ENCODE data around the gene STH.
"Not testable (repeated sequence)": the region's sequence is repeated elsewhere in the genome, so short reads cannot be mapped to it uniquely, and the experiment has no call there.

The STH gene

DNA sequence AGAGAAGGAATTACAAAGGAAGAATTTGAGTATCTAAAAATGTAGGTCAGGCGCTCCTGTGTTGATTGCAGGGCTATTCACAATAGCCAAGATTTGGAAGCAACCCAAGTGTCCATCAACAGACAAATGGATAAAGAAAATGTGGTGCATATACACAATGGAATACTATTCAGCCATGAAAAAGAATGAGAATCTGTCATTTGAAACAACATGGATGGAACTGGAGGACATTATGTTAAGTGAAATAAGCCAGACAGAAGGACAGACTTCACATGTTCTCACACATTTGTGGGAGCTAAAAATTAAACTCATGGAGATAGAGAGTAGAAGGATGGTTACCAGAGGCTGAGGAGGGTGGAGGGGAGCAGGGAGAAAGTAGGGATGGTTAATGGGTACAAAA is 7.0 kb downstream of the STH start:
- DNase-seq (ENCODE audit: low spot score), result not testable (repeated sequence)

DNA sequence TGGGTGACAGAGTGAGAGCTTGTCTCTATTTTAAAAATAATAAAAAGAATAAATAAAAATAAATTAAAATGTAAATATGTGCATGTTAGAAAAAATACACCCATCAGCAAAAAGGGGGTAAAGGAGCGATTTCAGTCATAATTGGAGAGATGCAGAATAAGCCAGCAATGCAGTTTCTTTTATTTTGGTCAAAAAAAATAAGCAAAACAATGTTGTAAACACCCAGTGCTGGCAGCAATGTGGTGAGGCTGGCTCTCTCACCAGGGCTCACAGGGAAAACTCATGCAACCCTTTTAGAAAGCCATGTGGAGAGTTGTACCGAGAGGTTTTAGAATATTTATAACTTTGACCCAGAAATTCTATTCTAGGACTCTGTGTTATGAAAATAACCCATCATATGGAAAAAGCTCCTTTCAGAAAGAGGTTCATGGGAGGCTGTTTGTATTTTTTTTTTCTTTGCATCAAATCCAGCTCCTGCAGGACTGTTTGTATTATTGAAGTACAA is 8.5 kb downstream of the STH start:
- no peak for DNase-seq (ENCODE audit: low spot score)

DNA sequence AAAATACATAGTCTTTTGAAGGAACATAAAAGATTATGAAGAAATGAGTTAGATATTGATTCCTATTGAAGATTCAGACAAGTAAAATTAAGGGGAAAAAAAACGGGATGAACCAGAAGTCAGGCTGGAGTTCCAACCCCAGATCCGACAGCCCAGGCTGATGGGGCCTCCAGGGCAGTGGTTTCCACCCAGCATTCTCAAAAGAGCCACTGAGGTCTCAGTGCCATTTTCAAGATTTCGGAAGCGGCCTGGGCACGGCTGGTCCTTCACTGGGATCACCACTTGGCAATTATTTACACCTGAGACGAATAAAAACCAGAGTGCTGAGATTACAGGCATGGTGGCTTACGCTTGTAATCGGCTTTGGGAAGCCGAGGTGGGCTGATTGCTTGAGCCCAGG is 9.5 kb downstream of the STH start:
- DNase-seq (ENCODE audit: low spot score), result no peak

DNA sequence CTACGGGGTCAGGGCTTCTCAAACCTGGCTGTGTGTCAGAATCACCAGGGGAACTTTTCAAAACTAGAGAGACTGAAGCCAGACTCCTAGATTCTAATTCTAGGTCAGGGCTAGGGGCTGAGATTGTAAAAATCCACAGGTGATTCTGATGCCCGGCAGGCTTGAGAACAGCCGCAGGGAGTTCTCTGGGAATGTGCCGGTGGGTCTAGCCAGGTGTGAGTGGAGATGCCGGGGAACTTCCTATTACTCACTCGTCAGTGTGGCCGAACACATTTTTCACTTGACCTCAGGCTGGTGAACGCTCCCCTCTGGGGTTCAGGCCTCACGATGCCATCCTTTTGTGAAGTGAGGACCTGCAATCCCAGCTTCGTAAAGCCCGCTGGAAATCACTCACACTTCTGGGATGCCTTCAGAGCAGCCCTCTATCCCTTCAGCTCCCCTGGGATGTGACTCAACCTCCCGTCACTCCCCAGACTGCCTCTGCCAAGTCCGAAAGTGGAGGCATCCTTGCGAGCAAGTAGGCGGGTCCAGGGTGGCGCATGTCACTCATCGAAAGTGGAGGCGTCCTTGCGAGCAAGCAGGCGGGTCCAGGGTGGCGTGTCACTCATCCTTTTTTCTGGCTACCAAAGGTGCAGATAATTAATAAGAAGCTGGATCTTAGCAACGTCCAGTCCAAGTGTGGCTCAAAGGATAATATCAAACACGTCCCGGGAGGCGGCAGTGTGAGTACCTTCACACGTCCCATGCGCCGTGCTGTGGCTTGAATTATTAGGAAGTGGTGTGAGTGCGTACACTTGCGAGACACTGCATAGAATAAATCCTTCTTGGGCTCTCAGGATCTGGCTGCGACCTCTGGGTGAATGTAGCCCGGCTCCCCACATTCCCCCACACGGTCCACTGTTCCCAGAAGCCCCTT is 10.9 kb downstream of the STH start:
- no peak for DNase-seq (ENCODE audit: low spot score)

DNA sequence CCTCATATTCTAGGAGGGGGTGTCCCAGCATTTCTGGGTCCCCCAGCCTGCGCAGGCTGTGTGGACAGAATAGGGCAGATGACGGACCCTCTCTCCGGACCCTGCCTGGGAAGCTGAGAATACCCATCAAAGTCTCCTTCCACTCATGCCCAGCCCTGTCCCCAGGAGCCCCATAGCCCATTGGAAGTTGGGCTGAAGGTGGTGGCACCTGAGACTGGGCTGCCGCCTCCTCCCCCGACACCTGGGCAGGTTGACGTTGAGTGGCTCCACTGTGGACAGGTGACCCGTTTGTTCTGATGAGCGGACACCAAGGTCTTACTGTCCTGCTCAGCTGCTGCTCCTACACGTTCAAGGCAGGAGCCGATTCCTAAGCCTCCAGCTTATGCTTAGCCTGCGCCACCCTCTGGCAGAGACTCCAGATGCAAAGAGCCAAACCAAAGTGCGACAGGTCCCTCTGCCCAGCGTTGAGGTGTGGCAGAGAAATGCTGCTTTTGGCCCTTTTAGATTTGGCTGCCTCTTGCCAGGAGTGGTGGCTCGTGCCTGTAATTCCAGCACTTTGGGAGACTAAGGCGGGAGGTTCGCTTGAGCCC is 11.6 kb downstream of the STH start:
- no peak for DNase-seq (ENCODE audit: low spot score)

DNA sequence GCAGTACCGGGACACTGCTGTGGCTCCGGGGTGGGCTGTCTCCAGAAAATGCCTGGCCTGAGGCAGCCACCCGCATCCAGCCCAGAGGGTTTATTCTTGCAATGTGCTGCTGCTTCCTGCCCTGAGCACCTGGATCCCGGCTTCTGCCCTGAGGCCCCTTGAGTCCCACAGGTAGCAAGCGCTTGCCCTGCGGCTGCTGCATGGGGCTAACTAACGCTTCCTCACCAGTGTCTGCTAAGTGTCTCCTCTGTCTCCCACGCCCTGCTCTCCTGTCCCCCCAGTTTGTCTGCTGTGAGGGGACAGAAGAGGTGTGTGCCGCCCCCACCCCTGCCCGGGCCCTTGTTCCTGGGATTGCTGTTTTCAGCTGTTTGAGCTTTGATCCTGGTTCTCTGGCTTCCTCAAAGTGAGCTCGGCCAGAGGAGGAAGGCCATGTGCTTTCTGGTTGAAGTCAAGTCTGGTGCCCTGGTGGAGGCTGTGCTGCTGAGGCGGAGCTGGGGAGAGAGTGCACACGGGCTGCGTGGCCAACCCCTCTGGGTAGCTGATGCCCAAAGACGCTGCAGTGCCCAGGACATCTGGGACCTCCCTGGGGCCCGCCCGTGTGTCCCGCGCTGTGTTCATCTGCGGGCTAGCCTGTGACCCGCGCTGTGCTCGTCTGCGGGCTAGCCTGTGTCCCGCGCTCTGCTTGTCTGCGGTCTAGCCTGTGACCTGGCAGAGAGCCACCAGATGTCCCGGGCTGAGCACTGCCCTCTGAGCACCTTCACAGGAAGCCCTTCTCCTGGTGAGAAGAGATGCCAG is 12.9 kb downstream of the STH start:
- no peak for DNase-seq (ENCODE audit: low spot score)

DNA sequence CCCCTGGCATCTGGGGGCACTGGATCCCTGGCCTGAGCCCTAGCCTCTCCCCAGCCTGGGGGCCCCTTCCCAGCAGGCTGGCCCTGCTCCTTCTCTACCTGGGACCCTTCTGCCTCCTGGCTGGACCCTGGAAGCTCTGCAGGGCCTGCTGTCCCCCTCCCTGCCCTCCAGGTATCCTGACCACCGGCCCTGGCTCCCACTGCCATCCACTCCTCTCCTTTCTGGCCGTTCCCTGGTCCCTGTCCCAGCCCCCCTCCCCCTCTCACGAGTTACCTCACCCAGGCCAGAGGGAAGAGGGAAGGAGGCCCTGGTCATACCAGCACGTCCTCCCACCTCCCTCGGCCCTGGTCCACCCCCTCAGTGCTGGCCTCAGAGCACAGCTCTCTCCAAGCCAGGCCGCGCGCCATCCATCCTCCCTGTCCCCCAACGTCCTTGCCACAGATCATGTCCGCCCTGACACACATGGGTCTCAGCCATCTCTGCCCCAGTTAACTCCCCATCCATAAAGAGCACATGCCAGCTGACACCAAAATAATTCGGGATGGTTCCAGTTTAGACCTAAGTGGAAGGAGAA is 13.5 kb downstream of the STH start:
- no peak for DNase-seq (ENCODE audit: low spot score)

DNA sequence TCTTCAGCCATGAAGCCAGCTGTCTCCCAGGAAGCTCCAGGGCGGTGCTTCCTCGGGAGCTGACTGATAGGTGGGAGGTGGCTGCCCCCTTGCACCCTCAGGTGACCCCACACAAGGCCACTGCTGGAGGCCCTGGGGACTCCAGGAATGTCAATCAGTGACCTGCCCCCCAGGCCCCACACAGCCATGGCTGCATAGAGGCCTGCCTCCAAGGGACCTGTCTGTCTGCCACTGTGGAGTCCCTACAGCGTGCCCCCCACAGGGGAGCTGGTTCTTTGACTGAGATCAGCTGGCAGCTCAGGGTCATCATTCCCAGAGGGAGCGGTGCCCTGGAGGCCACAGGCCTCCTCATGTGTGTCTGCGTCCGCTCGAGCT is 14.1 kb downstream of the STH start:
- no peak for DNase-seq (ENCODE audit: low spot score)

DNA sequence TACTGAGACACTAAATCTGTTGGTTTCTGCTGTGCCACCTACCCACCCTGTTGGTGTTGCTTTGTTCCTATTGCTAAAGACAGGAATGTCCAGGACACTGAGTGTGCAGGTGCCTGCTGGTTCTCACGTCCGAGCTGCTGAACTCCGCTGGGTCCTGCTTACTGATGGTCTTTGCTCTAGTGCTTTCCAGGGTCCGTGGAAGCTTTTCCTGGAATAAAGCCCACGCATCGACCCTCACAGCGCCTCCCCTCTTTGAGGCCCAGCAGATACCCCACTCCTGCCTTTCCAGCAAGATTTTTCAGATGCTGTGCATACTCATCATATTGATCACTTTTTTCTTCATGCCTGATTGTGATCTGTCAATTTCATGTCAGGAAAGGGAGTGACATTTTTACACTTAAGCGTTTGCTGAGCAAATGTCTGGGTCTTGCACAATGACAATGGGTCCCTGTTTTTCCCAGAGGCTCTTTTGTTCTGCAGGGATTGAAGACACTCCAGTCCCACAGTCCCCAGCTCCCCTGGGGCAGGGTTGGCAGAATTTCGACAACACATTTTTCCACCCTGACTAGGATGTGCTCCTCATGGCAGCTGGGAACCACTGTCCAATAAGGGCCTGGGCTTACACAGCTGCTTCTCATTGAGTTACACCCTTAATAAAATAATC is 14.6 kb downstream of the STH start:
- no peak for DNase-seq (ENCODE audit: low spot score)

DNA sequence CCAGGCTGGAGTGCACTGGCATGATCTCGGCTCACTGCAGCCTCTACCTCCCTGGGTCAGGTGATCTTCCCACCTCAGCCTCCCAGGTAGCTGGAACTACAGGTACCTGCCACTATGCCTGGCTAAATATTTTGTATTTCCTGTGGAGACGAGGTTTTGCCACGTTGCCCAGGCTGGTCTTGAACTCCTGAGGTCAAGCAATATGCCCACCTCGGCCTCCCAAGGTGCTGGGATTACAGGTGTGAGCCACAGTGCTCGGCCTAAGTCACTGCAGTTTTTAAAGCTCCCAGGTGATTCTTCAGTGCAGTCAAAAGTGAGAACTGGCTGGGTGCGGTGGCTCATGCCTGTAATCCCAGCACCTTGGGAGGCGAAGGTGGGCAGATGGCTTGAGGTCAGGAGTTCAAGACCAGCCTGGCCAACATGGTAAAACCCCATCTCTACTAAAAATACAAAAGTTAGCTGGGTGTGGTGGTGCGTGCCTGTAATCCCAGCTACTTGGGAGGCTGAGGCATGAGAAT is 20.4 kb downstream of the STH start:
- DNase-seq (ENCODE audit: low spot score), result not testable (repeated sequence)

DNA sequence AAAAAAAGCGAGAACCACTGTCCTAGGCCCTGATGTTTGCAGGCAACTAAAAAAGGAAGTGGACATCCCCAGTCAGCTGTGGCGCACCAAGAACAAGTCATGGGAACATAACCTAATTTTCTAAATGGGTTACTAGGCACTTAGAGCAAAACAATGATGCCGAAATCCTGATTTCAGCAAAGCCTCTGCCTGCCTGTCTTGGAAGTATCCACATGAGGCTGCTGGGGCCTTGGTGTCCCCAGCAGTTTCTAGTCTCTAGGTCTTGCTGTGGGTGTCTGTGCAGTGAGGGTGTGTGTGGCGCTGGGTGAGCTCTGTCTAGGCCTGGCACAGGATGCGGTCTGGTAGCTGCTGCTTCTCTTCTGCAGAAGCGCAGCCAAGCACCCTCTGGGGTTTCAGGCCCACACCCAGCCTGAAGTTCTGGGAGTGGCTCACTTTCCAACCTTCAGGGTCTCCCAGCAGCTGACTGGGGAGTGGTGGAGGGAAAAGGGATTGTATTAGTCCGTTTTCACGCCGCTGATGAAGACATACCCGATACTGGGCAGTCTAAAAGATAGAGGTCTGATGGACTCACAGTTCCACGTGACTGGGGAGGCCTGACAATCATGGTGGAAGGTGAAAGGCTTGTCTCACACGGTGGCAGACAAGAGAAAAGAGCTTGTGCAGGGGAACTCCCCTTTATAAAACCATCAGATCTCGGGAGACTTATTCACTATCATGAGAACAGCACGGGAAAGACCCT is 21.1 kb downstream of the STH start:
- no peak for DNase-seq (ENCODE audit: low spot score)

DNA sequence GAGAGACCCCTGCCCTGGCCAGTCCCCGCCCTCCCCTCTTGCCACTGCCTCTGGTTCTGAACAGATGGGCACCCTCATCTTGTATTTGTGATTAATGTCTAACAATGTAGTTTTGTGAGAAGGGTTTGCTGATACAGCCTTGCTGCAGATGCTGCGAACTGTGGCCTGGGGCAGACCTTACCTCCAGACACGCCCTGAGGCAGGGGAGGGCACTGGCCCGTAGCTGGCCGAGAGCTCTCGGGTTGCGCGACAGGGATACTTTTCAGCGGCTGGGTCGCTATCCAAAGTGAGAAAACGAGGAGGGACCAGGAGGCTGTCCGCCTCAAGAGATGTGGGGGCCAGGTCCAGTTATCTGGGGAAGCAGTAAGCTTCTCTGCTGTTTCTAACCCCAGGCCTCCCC is 21.9 kb downstream of the STH start:
- no peak for DNase-seq (ENCODE audit: low spot score)

DNA sequence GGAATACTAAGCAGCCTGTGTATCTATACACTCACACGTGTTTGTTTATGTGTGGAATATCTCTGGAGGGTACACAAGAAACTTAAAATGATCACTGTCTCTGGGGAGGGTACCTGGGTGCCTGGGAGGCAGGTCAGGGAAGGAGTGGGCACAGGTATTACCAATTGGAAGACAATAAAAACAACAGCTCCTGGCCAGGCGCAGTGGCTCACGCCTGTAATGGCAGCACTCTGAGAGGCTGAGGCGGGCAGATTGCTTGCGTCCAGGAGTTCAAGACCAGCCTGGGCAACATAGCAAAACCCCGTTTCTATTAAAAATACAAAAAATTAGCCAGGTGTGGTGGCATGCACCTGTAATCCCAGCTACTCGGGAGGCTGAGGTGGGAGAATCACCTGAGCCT is 24.3 kb downstream of the STH start:
- DNase-seq (ENCODE audit: low spot score), result not testable (repeated sequence)

DNA sequence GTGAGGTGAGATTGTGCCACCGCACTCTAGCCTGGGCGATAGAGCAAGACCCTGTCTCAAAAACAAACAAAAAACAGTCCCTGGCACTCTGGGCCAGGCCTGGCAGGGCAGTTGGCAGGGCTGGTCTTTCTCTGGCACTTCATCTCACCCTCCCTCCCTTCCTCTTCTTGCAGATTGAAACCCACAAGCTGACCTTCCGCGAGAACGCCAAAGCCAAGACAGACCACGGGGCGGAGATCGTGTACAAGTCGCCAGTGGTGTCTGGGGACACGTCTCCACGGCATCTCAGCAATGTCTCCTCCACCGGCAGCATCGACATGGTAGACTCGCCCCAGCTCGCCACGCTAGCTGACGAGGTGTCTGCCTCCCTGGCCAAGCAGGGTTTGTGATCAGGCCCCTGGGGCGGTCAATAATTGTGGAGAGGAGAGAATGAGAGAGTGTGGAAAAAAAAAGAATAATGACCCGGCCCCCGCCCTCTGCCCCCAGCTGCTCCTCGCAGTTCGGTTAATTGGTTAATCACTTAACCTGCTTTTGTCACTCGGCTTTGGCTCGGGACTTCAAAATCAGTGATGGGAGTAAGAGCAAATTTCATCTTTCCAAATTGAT is 24.8 kb downstream of the STH start:
- no peak for DNase-seq (ENCODE audit: low spot score)

DNA sequence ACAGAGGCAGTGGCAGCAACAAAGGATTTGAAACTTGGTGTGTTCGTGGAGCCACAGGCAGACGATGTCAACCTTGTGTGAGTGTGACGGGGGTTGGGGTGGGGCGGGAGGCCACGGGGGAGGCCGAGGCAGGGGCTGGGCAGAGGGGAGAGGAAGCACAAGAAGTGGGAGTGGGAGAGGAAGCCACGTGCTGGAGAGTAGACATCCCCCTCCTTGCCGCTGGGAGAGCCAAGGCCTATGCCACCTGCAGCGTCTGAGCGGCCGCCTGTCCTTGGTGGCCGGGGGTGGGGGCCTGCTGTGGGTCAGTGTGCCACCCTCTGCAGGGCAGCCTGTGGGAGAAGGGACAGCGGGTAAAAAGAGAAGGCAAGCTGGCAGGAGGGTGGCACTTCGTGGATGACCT is 25.5 kb downstream of the STH start:
- DNase-seq (ENCODE audit: low spot score), result no peak

DNA sequence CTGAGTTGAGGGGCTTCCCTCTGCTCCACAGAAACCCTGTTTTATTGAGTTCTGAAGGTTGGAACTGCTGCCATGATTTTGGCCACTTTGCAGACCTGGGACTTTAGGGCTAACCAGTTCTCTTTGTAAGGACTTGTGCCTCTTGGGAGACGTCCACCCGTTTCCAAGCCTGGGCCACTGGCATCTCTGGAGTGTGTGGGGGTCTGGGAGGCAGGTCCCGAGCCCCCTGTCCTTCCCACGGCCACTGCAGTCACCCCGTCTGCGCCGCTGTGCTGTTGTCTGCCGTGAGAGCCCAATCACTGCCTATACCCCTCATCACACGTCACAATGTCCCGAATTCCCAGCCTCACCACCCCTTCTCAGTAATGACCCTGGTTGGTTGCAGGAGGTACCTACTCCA is 26.0 kb downstream of the STH start:
- DNase-seq (ENCODE audit: low spot score), result no peak

DNA sequence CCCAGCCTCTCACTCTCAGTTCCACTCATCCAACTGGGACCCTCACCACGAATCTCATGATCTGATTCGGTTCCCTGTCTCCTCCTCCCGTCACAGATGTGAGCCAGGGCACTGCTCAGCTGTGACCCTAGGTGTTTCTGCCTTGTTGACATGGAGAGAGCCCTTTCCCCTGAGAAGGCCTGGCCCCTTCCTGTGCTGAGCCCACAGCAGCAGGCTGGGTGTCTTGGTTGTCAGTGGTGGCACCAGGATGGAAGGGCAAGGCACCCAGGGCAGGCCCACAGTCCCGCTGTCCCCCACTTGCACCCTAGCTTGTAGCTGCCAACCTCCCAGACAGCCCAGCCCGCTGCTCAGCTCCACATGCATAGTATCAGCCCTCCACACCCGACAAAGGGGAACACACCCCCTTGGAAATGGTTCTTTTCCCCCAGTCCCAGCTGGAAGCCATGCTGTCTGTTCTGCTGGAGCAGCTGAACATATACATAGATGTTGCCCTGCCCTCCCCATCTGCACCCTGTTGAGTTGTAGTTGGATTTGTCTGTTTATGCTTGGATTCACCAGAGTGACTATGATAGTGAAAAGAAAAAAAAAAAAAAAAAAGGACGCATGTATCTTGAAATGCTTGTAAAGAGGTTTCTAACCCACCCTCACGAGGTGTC is 26.6 kb downstream of the STH start:
- DNase-seq (ENCODE audit: low spot score), result no peak

DNA sequence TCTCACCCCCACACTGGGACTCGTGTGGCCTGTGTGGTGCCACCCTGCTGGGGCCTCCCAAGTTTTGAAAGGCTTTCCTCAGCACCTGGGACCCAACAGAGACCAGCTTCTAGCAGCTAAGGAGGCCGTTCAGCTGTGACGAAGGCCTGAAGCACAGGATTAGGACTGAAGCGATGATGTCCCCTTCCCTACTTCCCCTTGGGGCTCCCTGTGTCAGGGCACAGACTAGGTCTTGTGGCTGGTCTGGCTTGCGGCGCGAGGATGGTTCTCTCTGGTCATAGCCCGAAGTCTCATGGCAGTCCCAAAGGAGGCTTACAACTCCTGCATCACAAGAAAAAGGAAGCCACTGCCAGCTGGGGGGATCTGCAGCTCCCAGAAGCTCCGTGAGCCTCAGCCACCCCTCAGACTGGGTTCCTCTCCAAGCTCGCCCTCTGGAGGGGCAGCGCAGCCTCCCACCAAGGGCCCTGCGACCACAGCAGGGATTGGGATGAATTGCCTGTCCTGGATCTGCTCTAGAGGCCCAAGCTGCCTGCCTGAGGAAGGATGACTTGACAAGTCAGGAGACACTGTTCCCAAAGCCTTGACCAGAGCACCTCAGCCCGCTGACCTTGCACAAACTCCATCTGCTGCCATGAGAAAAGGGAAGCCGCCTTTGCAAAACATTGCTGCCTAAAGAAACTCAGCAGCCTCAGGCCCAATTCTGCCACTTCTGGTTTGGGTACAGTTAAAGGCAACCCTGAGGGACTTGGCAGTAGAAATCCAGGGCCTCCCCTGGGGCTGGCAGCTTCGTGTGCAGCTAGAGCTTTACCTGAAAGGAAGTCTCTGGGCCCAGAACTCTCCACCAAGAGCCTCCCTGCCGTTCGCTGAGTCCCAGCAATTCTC is 27.4 kb downstream of the STH start:
- DNase-seq (ENCODE audit: low spot score), result no peak

All from hematopoietic multipotent progenitor cell treated with erythropoietin and hydrocortisone succinate and interleukin-3 and kit ligand, for 15 days (in vitro differentiated cells).